Suprapubic skin (tissue), 3 donors: ENCODE measurements around the gene AMBP.

Source experiments
- POLR2A ChIP-seq, 2 donors: fragments of 450-650 bp; IDR thresholded peaks; one replicate each; pipeline ENCODE4 v1.6.1; 2017; ENCODE audit warnings: antibody characterized with exemption in 2 of 2, mild to moderate bottlenecking in 2 of 2, moderate library complexity in 2 of 2
- TF ChIP-seq, protein P1 (sequence below), 2 donors: fragments of 200-600 bp in 1 of 2; fragments of 450-650 bp in 1 of 2; sonication (generic) in 1 of 2; IDR thresholded peaks; one replicate each; pipeline ENCODE4 v1.5.1; 2016 to 2019; ENCODE audit warnings: antibody characterized with exemption in 2 of 2, mild to moderate bottlenecking in 1 of 2, moderate library complexity in 1 of 2

DNA sequence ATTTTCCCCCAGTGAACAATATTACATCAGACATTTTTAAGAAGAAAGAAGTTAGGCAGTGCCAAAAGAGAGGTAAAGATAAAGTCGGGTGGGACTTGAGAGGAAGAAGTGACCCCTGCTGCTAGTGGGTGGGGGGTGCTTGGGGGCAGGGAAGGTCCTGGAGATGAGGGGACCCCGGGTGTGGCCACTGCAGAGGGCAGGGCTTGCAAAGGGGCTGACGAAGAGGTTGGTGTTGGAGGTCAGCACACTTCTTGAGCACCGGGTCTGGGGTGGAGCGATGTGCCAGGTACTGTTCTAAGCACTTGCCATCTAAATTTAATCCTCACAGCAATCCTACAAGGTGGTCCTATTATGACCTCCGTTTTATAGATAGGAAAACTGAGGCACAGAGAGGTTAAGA, 62.0 kb downstream of the AMBP start:
- TF ChIP-seq, protein P1, sequence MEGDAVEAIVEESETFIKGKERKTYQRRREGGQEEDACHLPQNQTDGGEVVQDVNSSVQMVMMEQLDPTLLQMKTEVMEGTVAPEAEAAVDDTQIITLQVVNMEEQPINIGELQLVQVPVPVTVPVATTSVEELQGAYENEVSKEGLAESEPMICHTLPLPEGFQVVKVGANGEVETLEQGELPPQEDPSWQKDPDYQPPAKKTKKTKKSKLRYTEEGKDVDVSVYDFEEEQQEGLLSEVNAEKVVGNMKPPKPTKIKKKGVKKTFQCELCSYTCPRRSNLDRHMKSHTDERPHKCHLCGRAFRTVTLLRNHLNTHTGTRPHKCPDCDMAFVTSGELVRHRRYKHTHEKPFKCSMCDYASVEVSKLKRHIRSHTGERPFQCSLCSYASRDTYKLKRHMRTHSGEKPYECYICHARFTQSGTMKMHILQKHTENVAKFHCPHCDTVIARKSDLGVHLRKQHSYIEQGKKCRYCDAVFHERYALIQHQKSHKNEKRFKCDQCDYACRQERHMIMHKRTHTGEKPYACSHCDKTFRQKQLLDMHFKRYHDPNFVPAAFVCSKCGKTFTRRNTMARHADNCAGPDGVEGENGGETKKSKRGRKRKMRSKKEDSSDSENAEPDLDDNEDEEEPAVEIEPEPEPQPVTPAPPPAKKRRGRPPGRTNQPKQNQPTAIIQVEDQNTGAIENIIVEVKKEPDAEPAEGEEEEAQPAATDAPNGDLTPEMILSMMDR (IDR thresholded peaks at IDR 0.05) = no peak
- TF ChIP-seq POLR2A (IDR thresholded peaks at IDR 0.05) = no peak
